ENCODE data around the gene TTLL4. TPM values are rescaled to one million over a fixed set of nuclear protein-coding genes. Genes with fewer than 3 reads are reported as not detected.

The TTLL4 gene, protein sequence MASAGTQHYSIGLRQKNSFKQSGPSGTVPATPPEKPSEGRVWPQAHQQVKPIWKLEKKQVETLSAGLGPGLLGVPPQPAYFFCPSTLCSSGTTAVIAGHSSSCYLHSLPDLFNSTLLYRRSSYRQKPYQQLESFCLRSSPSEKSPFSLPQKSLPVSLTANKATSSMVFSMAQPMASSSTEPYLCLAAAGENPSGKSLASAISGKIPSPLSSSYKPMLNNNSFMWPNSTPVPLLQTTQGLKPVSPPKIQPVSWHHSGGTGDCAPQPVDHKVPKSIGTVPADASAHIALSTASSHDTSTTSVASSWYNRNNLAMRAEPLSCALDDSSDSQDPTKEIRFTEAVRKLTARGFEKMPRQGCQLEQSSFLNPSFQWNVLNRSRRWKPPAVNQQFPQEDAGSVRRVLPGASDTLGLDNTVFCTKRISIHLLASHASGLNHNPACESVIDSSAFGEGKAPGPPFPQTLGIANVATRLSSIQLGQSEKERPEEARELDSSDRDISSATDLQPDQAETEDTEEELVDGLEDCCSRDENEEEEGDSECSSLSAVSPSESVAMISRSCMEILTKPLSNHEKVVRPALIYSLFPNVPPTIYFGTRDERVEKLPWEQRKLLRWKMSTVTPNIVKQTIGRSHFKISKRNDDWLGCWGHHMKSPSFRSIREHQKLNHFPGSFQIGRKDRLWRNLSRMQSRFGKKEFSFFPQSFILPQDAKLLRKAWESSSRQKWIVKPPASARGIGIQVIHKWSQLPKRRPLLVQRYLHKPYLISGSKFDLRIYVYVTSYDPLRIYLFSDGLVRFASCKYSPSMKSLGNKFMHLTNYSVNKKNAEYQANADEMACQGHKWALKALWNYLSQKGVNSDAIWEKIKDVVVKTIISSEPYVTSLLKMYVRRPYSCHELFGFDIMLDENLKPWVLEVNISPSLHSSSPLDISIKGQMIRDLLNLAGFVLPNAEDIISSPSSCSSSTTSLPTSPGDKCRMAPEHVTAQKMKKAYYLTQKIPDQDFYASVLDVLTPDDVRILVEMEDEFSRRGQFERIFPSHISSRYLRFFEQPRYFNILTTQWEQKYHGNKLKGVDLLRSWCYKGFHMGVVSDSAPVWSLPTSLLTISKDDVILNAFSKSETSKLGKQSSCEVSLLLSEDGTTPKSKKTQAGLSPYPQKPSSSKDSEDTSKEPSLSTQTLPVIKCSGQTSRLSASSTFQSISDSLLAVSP
- 10 to 100 TPM in 3 of 4 donors, 1 to 10 TPM in 1; 9.5 to 24.3 (median 15.0) TPM for total RNA-seq

DNA sequence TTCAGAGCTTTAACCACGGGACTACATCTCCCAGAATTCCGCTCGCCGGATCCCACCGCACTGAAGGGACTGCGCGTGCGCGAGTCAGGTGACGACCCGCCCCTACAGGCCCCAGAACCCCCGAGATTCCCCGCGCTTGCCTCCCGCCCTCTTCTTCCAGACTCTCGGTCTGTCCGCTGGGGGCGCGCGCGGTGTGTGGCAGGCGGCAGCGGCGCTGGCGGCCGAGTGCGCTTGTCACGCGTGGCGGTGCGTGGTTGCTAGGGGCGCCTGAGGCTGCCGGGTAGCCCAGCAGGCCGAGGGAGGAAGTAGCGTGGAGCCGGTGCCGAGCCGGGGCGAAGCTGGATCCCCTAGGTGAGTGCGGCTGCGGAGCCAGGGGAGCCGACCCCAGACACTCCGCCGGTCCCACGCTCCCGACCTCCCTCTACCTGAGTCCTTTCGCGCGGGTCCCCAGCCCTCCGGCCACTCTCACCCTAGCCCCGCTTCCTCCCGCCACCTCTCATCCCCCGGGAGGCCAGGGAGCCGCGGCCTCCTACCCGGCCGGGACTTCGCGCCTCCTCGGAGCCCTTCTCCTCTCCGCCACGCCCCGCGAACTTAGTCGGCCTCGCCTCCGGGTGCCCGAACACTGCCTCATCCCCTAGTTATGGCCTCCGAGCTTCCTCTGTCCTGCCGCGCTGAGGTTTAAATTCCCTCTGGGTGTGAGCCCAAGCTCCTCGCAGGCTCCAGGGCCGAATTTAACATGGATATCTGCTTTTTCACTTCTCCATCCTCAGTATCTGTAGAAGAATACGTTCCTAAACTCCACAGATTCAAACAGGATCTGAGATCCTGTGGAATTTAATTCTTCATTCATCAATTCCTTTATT is at the start of gene TTLL4:
Gene TTLL4 (plus strand): TSS at position 149 of the 863 bp plus-strand sequence. CDS start 26,842 bp downstream, outside the sequence.
- TF ChIP-seq, protein P1, sequence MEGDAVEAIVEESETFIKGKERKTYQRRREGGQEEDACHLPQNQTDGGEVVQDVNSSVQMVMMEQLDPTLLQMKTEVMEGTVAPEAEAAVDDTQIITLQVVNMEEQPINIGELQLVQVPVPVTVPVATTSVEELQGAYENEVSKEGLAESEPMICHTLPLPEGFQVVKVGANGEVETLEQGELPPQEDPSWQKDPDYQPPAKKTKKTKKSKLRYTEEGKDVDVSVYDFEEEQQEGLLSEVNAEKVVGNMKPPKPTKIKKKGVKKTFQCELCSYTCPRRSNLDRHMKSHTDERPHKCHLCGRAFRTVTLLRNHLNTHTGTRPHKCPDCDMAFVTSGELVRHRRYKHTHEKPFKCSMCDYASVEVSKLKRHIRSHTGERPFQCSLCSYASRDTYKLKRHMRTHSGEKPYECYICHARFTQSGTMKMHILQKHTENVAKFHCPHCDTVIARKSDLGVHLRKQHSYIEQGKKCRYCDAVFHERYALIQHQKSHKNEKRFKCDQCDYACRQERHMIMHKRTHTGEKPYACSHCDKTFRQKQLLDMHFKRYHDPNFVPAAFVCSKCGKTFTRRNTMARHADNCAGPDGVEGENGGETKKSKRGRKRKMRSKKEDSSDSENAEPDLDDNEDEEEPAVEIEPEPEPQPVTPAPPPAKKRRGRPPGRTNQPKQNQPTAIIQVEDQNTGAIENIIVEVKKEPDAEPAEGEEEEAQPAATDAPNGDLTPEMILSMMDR (IDR thresholded peaks at IDR 0.05) = peak in 2 of 3 donors; percentile 72 to 81
- ATAC-seq (ENCODE audit: low FRiP score) = peak; percentile 99
- peak; percentile 95 for DNase-seq (ENCODE audit: low spot score)

DNA sequence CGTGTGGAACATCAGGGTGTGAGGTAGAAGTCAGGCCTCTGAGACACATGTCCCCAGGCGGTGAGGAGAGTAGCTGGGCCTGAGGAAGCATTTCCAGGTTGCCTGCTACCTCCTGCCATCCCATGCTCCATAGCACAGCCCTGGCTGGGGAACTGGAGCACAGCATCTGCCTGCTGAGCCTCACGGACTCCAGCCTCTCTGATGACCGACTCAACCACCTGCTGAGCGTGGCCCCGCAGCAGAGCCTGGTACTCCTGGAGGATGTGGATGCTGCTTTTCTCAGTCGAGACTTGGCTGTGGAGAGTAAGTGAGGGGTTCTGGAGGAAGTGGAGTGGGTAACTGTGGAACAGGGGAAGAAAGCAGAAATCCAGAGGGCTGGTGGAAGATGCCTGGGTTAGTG is 48.3 kb upstream of the TTLL4 start:
- DNase-seq (ENCODE audit: low spot score) = no peak
- no peak for ATAC-seq (ENCODE audit: low FRiP score)
- TF ChIP-seq, protein P1 (IDR thresholded peaks at IDR 0.05) = no peak

DNA sequence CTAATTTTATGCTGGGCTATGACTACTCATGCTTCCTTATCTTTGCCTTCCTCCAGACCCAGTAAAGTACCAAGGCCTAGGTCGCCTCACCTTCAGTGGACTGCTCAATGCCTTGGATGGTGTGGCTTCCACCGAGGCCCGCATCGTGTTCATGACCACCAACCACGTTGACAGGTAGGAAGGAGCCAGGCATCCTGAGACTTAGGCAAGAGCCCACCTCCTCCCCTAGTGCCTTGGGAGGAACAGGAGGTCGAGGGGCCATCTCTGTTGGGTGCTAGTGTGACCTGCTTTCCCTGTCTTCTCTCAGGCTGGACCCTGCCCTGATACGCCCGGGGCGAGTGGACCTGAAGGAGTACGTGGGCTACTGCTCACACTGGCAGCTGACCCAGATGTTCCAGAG is 47.8 kb upstream of the TTLL4 start:
- TF ChIP-seq, protein P1 (IDR thresholded peaks at IDR 0.05) = no peak
- ATAC-seq (ENCODE audit: low FRiP score) (no peak), DNase-seq (ENCODE audit: low spot score) (no peak)

DNA sequence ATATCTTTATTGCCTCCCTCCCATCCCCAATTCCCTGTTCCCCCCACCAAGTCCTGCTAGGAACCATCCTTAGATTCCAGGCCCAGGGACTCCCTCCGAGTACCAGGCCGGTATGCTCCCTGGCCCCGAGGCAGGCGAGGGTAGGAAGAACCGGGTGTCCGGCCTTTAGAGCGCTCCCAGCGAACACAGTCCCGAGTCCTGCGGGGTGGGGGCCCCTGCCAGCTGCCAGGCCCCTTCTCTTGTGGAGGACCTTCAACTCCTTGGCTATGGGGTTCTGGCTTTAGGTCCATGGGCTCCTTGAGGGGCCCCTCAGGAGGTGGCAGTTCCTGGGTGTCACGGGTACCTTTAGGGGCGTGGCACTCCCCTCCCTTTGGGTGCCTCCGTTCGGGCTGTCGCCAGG is 46.7 kb upstream of the TTLL4 start:
- DNase-seq (ENCODE audit: low spot score) (no peak), ATAC-seq (ENCODE audit: low FRiP score) (no peak)
- TF ChIP-seq, protein P1 (IDR thresholded peaks at IDR 0.05) = no peak

DNA sequence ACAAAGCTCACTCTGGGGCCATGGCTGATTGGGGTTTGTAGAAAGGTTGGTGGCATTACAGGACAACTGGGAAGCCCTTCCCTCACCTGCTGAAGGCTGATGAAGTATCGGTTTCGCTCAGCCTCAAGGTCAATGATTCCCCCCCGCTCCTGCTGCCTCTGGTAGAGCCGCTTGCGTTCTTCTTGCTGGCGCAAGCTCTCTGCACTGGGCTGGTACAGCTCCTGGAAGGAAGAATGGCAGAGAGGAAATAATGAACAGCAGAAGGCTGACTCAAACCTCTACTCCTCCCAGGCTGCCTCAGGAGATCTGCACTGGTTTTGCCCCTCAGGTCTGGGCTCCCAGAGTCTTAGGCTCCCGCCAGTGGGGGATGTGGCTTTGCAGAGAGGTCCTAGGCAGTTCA is 46.0 kb upstream of the TTLL4 start:
- no peak for ATAC-seq (ENCODE audit: low FRiP score)
- TF ChIP-seq, protein P1 (IDR thresholded peaks at IDR 0.05) = no peak
- no peak for DNase-seq (ENCODE audit: low spot score)

DNA sequence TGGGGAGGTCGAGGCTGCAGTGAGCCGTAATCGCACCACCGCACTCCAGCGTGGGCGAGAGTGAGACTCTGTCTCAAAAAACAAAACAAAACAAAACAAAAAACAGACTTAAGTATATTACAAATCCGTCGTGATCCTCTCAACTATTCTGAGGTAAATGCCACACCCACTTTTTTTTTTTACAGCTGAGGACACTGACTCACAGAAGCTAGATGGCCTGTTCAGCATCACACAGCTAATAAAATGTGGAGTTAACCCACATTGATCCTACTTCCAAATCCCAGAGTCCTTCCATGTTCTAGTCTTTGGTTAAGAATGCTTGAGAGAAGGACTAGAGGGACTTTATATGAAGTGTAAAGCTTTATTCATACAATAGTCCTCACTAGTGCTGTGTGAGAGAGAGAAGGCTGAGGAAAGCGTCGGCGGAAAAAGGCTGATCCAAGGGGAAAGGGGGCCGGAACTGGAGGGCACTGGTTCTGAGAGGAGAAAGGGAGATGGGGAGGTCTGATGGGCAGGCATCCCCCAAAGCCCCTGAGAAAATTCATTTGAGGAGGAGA is 39.5 kb upstream of the TTLL4 start:
- ATAC-seq (ENCODE audit: low FRiP score) = no peak
- no peak for DNase-seq (ENCODE audit: low spot score)
- TF ChIP-seq, protein P1 (IDR thresholded peaks at IDR 0.05) = no peak

Data from omental fat pad (tissue), 4 donors.